HG03432 (cell line): ENCODE measurements around the gene SP2.
A peak's percentile ranks its signal among the peaks of the same experiment; 100 is the strongest.

Experiments used
- ATAC-seq: cut with Tn5 transposase; IDR thresholded peaks from one replicate; pipeline ENCODE4 v1.9.1; 2021; ENCODE audit warnings: mild to moderate bottlenecking, moderate library complexity; ENCODE audit not compliant: unreplicated experiment

The SP2 gene

DNA sequence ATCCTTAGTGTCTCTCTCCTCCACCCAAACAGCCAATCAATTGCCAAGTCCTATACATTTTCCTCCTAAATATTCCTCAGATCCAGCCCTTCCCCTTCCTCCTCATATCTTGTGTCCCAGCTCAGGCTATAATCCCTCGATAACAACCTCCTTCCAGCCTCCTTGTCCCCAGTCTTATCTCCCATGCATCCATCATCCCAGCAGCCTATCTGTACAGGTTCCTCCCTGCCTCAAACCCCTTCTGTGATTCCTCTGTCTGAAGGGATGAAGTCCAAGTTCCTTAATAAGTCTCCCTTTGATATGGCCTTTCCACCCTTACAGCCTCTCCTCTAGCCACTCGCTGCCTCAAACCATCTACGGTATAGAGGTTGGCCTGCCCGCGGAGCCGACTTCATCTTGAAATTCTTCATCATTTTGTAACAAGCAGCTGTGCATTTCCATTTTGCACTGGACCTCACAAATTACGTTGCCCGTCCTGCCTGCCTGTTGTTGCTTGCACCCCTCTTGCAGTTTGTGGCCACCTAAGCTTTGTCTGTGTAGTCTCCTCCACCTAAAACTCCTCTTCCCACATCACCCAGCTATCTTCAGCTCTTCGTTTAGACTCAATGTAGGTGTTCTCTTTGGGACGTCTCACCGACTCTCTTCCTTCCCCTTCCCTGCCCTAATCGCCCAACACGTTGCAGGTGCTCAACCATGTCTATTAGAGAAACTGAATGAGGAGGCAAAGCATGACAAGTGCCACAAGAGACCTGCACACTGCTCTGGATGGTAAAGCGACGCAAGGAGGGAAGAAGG, 74.1 kb downstream of the SP2 start:
- no peak for ATAC-seq

DNA sequence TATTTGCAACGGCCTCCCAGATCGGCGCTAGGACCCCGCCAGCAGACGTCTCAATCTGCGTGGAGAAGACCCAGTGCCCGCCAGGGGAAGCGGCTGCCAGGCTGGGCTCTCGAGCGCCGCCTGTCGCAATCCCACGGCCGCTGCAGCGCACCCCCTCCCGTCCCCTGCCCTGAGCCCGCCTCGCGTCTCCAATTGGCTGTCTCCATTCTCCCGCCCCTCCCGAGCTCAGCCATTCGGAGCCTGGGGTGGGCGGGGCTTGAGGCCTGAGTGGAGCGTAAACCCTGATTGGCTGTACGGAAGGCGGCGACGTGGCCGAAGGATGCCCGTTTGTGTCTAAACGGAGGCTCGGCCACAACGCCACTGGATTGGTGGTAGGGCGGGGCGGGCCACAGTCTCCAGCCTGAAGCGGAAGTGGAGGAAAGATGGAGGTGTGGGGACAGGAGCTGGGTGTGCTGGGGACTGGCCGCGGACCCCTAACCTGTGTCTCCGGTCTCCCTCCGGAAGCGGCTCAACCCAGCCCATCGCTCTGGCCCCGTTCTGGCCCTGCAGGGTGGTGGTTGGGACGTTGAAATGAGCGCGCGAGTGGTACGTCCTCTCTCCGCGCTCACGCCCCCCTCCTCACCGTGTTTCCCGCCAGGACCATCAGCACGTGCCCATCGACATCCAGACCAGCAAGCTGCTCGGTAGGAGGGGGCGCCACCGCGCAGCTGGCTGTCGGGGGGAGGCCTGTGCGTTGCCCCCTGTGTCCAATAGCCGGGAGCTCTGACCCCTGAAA, 74.9 kb downstream of the SP2 start, which contains the start of gene CDK5RAP3:
CDK5RAP3 (plus strand) TSS at position 389 of the 775 bp plus-strand sequence; CDS start at position 423, 34 bp downstream.
- peak; percentile 98 for ATAC-seq

DNA sequence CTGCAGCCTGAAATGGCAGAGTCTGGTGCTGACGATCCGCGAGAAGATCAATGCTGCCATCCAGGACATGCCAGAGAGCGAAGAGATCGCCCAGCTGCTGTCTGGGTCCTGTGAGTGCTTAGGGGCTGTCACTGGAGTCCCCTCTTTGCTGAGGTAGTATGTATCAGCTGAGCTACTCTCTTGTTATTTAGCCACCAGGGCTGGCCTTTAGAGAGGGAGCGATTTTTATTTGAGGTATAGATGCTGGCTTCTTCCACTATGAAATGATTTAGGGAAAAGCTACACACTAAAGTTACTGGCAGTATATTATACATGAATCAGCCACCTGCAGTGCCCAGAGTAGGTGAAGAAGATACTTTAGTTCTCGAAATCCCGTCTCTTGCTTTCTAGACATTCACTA, 77.5 kb downstream of the SP2 start:
- ATAC-seq, result no peak

DNA sequence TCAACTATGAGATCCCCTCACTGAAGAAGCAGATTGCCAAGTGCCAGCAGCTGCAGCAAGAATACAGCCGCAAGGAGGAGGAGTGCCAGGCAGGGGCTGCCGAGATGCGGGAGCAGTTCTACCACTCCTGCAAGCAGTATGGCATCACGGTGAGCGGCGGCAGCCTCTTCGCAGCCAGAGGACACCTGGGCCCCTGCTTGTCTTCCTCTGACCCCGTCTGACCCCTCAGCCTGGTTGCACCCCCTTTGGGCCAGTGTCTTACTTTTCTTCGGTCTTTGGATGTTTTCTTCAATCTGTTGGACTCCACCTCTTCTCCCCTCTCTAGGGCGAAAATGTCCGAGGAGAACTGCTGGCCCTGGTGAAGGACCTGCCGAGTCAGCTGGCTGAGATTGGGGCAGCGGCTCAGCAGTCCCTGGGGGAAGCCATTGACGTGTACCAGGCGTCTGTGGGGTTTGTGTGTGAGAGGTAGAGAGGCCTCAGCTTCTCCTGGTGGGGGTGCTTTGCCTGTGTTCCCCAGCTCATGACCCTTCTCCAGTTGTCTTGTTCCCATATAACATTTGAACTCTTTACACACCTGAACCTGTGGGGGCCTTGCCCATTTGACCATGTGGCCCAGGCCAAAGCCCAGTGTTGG, 79.3 kb downstream of the SP2 start:
- ATAC-seq, result no peak

DNA sequence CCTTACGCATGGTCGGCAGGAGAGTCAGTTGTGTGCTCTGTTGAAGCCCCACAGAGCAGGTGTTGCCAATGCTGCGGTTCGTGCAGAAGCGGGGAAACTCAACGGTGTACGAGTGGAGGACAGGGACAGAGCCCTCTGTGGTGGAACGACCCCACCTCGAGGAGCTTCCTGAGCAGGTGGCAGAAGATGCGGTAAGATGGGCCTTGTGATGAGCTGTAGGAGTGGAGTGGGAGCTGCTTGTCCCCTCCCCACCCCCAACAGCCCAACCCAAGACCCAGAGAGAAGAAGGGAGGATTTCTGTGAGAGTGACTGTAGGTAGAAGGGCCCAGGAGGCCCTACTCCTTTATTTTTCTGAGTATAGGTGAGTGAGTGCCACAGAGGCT, 79.8 kb downstream of the SP2 start:
- no peak for ATAC-seq

DNA sequence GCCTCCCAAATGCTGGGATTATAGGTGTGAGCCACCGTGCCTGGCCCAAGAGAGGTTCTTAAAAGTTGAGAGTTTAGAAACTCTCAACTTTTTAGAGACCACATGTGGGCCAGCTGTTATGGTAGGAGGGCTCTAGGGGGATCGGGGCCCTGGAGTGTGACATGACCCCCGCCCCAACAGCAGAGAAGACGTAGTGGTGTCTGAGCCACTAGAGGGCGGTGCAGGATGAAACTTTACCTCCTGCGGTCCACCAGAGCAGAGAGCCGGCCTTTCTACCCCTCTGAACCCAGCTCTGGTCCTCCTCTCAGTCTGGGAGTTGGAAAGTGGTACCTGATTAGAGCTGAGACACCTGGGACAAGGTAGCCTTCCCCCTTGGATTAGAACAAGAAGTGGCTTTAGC, 82.3 kb downstream of the SP2 start:
- ATAC-seq, result no peak
